G401 (cell line): ENCODE results near the gene PKD1L1. TPM values are rescaled to one million over a fixed set of nuclear protein-coding genes. Genes with fewer than 3 reads are reported as not detected.
"Not testable (repeated sequence)": the region's sequence is repeated elsewhere in the genome, so short reads cannot be mapped to it uniquely, and the experiment has no call there.

Experiments
- DNase-seq: peaks from one replicate; pipeline ENCODE4 v3.0.0-alpha.2; 2015; ENCODE audit warnings: low spot score
- in situ Hi-C: cut with HindIII; loops from 2 replicates; pipeline ENCODE4 v1.10.0; 2016; ENCODE audit warnings: low sequenced_read_pairs, mixed read lengths
- total RNA-seq: library from RNA; depleted of rRNA; stranded (reverse); fragments of >200 nt; shearing (Covaris generic); gene quantifications from 2 replicates; pipeline ENCODE4 v1.2.3, GENCODE V29; 2014

Gene PKD1L1
- total RNA-seq, 1 experiment from 2014 or later: 0.14 TPM

DNA sequence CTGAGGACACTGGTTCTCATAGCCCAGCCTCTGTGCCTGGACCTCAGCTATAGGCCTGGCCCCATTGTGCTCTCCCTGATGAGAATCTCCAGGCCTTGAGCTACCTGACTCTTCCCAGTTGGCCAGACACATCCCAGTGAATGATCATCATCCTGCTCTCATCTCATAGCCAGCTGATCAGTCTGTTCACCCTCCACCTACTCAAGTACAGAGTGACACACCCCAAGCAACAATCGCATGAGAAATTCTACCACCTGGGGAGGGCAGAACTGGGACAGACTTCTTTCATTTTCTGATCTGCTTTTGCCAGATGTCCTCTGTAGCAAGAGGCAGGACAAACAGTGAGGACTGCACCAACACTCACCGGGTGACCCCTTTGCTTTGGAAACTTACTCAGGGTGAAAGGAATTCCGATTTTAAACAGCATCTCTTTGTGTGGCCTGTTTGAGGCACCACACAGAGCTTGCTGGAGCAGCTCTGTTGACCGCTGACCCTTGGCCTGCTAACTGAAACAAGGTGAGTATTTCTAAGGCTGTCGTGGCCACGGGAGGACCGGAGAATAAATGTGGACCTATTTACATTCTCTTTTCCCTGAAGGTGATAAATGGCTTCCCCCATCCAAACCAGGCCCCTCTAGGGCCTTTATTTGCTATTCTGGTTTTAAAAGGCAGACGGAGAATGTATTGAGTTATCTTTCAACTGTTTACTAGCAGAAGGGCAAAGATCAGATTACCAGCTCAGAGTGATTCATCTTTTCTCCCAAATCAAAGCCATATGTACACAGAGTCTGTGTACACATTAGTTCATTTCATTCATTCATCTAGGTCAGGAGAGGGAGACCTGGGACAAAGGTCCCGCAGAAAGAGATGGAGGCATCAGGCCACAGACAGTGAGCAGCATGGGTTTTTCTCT lies 184.9 kb downstream of the PKD1L1 start:
- in situ Hi-C loops: no loop called here
- DNase-seq: peak; percentile 40

DNA sequence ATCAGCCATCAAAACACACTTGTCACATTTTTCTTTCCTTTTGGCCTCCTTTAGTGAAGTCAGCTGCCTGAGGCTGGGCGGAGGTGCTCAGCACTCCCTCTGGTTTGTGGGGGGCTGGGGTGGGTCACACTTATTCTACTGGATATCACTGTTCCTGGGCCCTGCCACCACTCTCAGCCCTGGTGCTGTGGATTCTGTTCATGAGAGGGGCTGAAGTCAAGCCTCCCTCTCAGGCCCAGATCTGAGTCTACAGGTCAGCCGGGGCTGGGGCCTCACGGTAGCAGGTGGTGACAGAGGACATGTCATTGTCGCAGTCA lies 185.6 kb downstream of the PKD1L1 start:
- no peak for DNase-seq
- in situ Hi-C loops: no loop called here

DNA sequence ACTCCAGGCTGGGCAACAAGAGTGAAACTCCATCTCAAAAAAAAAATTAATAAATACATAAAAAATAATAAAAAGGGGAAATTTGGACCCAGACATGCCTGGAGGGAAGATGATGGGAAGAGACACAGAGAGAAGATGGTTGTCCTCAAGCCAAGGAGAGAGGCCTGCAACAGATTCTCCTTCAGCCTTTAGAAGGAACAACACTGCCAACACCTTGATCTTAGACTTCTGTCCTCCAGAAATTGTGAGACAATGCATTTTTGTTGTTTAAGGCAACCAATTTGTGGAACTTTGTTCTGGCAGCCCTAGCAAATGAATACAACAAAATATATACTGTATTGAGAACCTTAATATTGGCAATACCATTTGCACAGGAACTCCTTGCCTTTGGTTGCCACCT lies 186.1 kb downstream of the PKD1L1 start:
- in situ Hi-C loops: no loop called here
- DNase-seq: no peak

DNA sequence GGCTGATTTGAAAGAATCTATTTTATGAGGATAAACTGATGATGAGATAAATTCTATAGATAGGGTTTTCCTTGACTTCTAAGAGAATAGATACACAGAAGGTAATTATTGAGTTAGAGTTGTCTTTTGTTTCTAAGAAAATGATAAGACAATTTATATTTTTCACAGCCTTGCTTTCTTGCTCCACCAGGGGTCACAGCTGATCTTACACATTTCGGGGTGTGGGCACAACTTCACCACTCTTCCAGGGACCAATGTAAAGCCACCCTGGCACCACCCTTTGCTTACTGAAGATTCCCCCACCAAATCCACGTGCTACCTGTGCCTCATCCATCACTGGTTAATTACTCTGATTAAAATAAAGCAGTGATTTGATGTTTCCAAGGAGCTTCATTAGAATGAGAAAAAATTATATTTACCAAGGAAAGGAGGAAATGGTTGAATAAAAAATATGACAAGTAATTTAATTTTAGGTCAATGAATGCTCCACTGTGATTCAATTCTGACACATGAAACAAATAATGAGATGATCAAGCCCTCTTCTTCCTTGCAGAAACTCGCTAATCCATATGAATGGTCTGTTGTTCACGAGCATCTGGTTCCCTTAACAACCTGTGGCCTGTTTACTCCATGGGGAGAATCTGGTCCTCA lies 189.1 kb downstream of the PKD1L1 start:
- no peak for DNase-seq
- in situ Hi-C loops: no loop called here

DNA sequence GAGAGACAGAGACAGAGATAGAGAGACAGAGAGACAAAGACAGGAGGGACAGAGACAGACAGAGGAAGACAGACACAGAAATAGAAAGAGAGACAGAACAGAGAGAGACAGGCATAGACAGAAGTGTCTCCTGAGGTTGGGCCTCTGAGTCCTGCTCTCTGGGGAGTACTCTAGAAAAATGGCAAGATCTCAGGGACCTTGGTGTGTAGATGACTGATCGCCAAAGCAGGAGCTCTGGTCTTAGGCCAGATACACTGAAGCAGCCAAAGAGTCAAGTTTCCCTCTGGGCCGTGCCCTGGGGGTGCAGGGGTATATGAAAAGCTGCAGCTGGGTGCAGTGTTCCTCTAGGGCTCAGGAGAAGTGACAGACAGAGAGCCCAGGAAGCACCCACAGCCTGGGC lies 189.7 kb downstream of the PKD1L1 start:
- no peak for DNase-seq
- in situ Hi-C loops: no loop called here

DNA sequence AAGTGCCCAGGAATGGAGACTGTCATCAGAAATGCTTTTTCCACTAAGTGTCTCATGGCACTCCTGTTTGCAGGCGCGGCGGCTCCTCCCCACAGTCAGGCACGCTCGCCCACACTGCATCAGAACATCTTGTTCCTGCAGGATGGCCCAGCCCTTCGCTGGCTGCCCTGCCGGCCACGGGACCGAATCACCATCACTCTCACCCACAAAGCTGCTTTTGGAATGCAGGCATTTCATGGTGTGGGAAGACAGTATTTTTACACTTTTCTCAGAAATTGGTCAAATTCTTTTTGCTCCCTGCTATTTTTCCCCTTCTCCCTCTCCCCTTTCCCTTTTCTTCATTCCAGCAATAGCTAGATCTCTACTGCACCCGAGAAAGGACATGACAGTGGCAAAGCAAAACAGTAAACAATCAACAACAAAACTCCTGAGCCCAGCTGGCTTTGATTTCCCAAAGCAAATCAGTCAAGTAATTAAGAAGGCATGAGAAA lies 190.3 kb downstream of the PKD1L1 start:
- in situ Hi-C loops: no loop called here
- DNase-seq: no peak

DNA sequence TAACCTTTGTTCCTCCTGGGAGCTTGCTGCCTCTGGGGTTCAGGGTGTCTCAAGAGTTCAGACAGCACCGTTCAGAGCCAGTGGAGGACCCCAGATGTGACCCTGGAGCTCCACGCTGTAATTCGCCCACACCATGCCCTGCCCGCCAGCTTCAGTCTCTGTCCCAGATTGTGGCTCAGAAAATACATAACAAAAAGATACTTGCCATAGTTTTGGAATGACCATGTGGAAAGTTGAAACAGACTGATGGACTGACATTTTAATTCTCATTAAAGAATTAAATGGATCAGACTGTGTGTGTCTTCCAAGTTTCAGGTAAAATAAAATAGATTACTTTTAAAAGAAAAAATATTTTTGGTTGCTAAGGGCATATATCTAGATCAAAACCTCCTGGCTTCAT lies 191.6 kb downstream of the PKD1L1 start:
- DNase-seq: no peak
- in situ Hi-C loops: no loop called here

DNA sequence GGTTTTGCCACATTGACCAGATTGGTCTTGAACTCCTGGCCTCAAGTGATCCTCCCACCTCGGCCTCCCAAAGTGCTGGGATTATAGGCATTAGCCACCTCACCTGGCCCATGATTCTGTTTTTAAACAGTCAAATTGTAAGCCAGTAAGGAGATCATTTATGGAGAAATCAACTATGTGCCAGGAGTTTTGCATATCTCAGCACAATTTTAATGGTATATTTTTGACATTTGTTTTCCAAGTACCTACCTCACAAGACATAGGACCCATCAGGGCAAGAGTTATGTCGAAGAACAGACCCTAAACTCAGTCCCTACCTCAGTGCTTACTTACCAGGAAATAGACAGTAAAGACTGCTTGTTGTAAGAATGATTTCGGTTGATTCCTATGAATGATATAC lies 193.0 kb downstream of the PKD1L1 start:
- no peak for DNase-seq
- in situ Hi-C loops: no loop called here

DNA sequence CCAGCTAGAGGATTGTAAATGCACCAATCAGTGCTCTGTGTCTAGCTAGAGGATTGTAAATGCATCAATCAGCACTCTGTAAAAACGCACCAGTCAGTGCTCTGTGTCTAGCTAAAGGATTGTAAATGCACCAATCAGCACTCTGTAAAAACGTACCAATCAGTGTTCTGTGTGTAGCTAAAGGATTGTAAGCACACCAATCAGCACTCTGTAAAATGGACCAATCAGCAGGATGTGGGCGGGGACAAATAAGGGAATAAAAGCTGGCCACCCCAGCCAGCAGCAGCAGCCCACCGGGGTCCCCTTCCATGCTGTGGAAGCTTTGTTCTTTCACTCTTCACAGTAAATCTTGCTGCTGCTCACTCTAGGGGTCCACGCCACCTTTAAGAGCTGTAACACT lies 196.5 kb downstream of the PKD1L1 start:
- in situ Hi-C loops, DNase-seq: not testable (repeated sequence)

DNA sequence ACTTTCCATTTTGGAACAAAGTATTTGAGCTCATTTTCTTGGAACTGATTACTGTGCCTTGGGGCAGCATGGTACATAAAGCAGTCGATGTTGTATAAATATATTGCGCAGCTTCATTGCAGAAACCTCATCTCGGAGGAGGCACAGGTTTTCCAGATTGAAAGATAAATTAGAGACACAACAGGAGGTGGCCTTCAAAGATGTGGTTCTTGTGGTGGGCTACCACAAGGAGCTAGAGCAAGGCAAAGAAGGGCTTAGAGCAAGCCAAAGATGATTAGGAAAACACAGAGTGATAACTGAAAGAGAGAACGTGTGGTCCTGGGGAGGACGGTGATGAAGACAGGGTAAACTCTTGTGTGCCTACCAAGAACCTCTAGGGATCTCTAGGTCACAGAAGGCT lies 197.2 kb downstream of the PKD1L1 start:
- in situ Hi-C loops: no loop called here
- DNase-seq: no peak

DNA sequence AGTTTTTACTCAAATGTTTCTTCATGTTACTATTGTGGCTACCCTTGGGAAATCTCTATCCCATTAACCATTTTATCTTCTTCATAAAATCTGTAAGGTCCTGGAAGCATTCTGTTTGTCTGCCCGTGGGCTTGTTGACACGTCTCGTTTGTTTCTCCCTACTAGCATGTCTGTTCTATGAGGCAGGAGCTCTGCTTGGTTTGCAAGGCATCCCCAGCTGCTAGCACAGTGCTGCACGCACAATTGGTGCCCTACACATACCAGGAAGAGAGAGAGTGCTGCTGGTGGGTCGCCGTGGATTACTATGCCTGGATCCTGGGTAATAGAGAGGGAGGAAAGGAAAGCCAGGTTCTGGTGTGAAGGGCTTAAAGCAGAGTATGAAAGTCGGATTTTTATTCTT lies 200.2 kb downstream of the PKD1L1 start:
- no peak for DNase-seq
- in situ Hi-C loops: no loop called here

DNA sequence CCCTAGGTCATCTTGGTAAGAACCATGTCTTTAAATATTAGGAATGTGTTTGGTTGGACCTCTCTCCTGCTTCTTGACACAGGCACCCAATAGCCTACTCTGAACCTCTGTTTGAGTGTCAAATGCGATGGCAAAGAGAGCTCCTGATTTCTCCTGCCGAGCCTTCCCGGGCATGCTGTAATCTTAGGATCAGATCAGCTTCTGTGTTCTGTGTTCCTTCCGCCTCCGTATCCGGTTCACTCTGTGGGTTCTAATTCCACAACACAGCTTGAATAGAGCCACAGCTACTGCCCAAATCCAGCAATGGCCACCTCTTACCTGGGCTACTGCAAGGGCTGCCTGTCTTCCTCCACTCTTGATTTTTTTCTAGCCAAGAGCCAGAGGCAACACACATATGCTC lies 201.1 kb downstream of the PKD1L1 start:
- in situ Hi-C loops: no loop called here
- no peak for DNase-seq

DNA sequence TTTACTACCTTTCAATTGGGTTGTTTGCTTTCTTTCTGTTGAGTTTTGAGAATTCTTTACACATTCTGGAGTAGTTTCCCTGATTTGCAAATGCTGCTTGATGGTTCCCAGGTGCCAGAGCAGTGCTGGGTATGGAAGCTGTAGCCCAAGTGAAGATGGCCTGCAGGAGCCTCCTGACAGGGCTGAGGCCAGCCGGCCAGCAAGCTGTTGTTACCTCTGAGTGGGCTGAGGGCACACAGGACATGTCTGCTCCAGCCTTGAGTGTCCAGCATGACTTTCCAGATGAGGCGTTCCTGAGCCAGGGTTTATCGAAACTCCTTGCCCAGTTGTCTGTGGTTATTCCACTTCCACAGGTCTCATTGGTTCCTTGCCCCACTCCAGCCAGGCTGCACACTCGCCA lies 201.8 kb downstream of the PKD1L1 start:
- in situ Hi-C loops: no loop called here

DNA sequence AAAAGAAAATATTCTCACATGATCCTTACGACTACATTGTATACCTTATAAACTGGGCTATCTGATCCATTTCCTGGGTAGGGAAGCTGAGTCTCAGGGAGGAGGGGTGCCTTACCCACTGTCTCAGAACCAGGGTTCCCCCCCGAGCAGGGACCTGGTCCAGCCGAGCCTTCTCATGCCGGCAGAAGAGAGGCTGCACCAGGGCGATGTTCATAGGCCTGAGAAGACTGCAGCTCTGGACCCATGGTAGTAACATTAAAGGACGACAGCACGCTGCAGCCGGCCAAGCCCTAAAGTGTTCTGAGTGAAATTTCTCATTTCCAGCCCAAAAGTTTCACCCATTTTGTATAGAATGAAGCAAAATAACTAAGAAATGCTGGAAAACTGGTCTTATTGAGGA lies 203.4 kb downstream of the PKD1L1 start:
- DNase-seq: no peak
- in situ Hi-C loops: loop anchor here (5.0 kb wide), 1 partner anchor 52 kb away; no protein-coding TSS in a partner anchor

More for the DNA sequence above, 201.8 kb downstream of the PKD1L1 start:
- no peak for DNase-seq

DNA sequence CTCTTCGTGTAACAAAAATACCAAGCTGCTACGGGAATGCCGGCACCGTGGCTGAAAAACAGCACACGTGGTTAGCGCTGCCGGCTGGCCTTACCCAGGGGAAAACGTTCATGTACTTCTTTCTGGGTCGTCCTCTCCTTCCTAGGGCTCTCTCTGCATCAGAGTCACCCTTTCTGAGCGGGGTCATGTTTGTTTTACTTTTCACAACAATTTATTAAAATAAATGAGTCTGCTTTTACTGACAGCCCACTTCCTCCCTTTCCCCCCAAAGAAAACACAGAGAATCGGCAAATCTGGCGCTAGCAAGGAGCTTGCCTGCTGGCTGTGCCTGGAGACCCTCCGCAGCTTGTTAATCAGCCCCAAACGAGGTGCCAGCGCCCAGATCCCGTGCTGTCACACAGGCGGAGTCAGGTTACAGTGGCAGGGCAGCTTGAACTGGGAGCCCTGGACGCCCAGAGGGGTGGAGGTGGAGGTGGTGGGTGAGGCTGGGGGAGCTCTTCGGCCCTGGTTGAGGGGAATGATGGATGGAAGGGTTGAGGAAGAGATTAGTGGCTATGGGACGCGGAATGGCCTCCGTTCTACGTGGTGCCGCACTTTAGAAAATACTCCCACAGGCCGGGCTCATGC lies 204.2 kb downstream of the PKD1L1 start:
- no peak for DNase-seq
- in situ Hi-C loops: loop anchor here (5.0 kb wide), 1 partner anchor 53 kb away; no protein-coding TSS in a partner anchor

DNA sequence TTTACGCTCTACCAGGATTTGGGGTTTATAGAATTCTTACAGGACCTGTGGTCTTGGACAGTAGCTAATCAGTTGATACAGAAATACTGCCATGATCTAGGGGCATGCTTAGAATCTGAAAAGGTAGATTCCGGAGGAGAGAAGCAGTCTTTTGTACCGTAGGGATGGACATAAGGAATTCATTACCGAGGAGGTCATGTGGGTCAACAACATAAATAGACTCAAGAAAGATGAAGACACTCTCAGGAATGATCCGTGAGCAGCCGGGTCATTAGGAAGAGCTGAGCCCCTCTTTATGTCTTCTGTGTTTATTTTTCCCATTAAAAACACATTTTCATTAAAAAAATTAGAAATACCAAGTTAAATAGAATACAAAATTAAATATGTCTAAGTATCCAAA lies 206.3 kb downstream of the PKD1L1 start:
- no peak for DNase-seq
- in situ Hi-C loops: loop anchor here (5.0 kb wide), 1 partner anchor 55 kb away; no protein-coding TSS in a partner anchor

DNA sequence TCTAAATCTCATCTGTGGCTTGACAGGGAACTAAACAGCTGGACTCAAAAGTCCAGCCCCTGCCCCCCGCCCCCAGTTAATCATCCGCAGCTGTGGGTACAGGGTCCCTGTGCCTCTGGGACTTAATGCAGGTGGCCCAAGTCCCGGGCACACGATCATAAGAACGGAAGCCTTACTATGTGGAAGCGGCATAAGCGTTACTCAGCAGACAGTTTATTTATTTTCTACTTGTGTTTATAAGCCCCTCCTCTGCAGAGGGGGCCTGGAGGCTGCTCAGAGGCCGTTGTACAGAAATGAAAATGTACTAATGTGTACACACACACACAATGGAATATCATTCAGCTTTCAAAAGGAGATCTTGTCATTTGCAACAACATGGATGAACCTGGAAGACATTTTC lies 208.4 kb downstream of the PKD1L1 start:
- in situ Hi-C loops: loop anchor here (5.0 kb wide), 1 partner anchor 57 kb away; no protein-coding TSS in a partner anchor
- no peak for DNase-seq

DNA sequence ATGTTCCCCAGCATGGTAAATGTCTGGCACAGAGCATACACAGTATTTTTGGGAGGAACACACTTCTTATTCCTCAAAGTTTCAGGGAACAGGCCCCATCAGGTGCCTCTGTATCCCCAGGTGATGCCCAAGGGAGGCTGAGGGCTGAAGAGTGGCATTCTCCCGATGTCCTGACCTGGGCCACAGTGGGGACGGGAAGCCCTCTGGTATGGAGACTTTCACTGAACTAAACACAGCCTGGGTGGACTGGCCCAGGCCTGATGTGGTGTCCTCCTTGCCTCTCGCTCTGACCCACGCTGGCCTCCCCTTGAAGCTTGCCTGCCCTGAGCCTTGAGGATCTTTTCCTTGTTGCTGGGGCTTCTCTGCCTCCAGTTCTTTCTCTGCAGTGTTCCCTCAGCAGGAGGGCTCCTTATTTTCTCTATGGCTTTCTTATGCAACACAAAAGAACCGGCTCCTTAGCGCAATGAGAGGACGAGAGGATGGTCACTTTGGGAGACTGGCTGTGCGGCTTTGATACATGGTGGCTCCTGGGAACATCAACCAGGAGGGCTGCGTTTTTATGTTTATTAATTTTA lies 208.9 kb downstream of the PKD1L1 start:
- in situ Hi-C loops: no loop called here
- no peak for DNase-seq

DNA sequence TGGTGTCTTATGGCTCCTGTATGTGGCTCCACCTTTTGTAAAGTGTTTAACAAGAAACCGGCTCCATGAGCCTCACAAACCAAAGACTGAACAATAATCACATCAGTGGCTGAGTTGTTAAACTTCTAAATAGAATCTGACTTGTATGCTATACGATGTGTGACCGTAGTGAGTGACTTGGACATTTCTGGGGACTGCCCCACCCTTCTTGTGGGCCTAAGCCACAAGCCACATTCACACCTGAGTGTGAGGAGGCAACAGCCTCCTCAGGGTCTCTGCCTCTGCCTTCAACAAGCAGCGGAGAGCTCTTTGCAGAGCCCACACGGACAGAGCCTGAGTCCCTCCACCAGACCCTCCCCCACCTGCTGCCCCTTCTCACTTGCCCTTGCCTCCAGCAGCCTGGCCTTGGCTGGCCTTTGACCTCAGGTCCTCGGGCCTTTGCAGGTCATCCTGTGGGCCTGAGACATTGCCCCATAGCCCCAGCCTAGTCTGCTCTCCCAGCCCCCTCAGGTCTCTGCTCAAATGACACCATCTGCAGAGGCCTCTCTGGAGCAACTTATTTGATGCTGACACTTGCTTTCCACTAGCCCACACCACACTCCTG lies 209.6 kb downstream of the PKD1L1 start:
- DNase-seq: no peak
- in situ Hi-C loops: no loop called here
